ENCODE data around the gene BCL7A.

The BCL7A gene

DNA sequence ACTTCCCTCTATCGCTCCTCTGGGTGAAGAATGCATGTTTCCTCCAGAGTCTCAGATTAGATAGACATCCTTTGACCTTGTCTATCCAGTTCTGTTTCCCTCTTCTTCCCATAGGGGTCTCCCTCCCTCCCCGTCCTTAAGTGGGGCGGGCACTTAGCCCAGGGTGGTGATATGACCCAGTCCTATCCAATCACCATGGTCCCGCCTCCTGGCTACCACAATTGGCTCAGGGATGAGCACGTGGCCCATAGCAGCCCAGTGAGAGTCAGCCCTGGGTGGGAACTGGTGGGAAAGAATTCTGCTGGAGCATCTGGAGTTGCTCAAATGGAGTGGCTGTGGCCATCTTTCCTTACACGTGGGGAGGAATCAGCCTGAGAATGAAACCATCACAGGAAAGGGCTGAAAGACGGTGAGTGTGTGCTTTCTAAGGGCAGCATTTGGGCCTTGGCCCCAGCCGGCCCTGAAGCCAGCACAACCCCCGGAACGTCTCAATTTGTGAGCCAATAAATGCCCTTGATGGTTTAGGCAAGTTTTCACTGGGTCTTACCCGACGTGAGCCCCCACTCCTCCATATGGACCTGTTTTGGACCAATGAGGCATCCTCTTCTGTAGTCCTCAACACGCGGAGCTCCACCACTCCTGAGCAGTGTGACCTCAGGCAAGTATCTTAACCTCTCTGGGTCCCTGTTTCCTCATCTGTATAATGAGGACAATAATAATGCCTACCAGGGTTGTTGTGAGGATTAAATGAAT, 42.5 kb downstream of the BCL7A start:
- TF ChIP-seq, protein P1, sequence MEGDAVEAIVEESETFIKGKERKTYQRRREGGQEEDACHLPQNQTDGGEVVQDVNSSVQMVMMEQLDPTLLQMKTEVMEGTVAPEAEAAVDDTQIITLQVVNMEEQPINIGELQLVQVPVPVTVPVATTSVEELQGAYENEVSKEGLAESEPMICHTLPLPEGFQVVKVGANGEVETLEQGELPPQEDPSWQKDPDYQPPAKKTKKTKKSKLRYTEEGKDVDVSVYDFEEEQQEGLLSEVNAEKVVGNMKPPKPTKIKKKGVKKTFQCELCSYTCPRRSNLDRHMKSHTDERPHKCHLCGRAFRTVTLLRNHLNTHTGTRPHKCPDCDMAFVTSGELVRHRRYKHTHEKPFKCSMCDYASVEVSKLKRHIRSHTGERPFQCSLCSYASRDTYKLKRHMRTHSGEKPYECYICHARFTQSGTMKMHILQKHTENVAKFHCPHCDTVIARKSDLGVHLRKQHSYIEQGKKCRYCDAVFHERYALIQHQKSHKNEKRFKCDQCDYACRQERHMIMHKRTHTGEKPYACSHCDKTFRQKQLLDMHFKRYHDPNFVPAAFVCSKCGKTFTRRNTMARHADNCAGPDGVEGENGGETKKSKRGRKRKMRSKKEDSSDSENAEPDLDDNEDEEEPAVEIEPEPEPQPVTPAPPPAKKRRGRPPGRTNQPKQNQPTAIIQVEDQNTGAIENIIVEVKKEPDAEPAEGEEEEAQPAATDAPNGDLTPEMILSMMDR (IDR thresholded peaks at IDR 0.05; ENCODE audit: low read depth, low read length, missing control alignments), result peak; percentile 59
- in situ Hi-C loops (cut with HindIII; ENCODE audit: low sequenced_read_pairs), result loop anchor here (5.0 kb wide), 1 partner anchor 53 kb away; no protein-coding TSS in a partner anchor
- DNase-seq (ENCODE audit: low read depth), result peak; percentile 89
- H3K4me3 ChIP-seq (ENCODE audit: low read depth, low read length), result no peak overlapping the region

DNA sequence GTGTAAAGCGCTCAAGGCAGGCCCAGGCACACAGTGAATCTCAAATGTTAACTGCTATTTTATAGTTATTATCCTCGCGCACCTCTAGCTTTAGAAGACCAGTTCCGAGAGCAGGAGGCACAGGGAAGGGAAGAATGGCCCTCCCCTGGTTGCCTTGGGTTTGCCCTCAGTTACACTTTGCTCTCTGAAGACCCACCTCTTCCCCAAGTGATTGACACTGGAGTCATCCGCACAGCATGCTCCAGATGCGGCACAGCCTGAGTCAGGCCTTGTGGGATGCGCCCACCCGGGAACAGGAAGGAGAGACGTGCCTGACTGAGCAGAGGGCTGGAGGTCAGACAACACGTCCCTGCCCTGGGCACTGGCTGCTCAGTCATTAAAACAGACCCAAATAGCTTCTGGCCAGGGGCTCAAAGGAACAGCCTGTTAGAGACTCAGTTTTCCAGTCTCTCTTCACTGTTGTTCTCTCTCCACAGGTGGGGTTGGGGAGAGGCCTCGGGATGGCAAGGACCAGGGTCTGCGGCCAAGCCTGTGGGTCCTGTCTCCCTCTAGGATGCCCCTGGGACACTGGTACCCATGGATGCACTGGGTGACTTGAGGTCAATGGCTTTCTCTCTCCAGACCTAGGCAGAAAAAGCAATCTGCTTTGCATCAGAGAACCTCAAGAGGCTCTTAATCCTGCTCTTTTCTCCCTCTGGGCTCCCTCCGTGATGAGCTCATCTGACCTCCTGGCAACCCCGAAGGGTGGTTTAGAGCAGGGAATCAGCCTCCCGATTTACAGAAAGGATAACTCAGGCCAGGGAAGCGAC, 43.3 kb downstream of the BCL7A start:
- TF ChIP-seq, protein P1 (IDR thresholded peaks at IDR 0.05; ENCODE audit: low read depth, low read length, missing control alignments), result no peak
- in situ Hi-C loops (cut with HindIII; ENCODE audit: low sequenced_read_pairs), result loop anchor here (5.0 kb wide), 1 partner anchor 52 kb away; no protein-coding TSS in a partner anchor
- no peak for DNase-seq (ENCODE audit: low read depth)
- no peak overlapping the region for H3K4me3 ChIP-seq (ENCODE audit: low read depth, low read length)

DNA sequence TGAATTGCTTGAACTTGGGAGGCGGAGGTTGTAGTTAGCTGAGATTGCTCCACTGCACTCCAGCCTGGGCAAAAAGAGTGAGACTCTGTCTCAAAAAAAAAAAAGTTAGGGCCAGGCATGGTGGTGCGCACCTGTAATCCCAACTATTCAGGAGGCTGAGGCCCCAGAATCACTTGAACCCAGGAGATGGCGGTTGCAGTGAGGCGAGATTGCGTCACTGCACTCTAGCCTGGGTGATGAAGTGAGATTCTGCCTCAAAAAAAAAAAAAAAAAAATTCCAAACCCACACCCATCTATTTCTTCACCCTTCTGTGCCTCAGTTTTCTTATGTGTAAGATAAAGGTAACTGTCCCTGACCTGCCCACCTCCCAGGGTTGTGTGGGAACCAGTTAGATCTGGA, 45.9 kb downstream of the BCL7A start:
- H3K4me3 ChIP-seq (ENCODE audit: low read depth, low read length), result no peak overlapping the region
- DNase-seq (ENCODE audit: low read depth), result no peak
- TF ChIP-seq, protein P1 (IDR thresholded peaks at IDR 0.05; ENCODE audit: low read depth, low read length, missing control alignments), result no peak
- in situ Hi-C loops (cut with HindIII; ENCODE audit: low sequenced_read_pairs), result no loop called here

DNA sequence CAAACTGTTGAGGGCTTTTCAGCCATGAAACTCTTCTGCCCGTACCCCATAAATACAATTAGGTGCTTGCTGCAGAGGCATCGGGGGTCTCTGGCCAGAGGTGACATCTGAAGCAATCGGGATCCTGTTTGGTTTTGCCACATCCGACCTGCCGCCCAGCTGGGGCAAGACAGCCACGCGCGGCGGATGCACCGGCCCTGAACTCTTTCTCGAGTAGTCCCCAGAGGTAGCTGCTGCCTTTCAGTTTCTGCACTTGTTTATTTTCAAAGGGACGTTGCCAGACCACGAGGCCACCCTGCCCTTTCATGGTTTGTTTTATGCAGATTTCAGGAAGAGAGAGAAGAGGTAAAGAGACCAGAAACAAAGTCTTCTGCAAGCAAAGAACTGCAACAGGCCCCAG, 46.3 kb downstream of the BCL7A start:
- peak; percentile 89 for DNase-seq (ENCODE audit: low read depth)
- no peak overlapping the region for H3K4me3 ChIP-seq (ENCODE audit: low read depth, low read length)
- TF ChIP-seq, protein P1 (IDR thresholded peaks at IDR 0.05; ENCODE audit: low read depth, low read length, missing control alignments), result no peak
- in situ Hi-C loops (cut with HindIII; ENCODE audit: low sequenced_read_pairs), result no loop called here

DNA sequence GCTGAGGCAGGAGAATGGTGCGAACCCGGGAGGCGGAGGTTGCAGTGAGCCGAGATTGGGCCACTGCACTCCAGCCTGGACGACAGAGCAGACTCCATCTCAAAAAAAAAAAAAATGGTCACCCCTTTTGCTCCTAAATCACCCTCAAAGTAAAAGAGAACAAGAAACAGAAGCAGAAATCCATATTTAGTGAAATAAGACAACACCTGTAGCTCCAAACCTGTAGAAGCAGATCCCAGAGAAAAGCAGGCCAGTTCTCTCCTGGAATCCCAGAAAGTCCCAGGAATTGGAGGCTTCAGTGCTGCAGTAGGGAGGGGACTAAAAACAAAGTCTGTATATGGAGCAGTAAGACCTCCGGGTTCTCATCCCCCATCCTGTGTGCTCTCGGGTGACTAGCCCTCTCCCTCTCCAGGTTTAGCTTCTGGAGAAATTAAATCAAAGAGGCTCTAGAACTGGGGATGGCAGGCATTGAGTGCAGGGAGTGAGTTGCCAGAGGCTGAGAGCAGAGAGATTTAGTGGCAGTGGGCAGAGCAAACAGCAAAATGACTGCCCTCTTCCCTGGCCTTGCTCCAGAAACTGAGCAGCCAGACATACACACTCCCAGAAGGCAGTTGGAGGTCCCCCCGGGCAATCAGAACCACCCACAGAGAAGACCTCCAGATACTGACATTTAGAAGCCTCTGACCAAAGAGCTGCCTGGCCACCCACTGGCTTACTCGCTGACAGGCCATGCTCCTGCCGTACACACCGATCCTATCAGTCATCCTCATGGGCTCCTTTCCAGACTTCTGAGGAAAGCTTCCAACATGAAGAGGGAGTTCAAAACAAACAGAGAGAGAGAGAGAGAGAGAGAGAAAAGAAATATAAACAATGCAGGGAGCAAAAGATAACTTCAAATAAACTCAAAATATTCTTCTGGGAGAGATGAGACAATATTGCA, 50.6 kb downstream of the BCL7A start:
- TF ChIP-seq, protein P1 (IDR thresholded peaks at IDR 0.05; ENCODE audit: low read depth, low read length, missing control alignments), result no peak
- in situ Hi-C loops (cut with HindIII; ENCODE audit: low sequenced_read_pairs), result no loop called here
- DNase-seq (ENCODE audit: low read depth), result peak; percentile 84
- peak overlapping the region; percentile 4 for H3K4me3 ChIP-seq (ENCODE audit: low read depth, low read length)

DNA sequence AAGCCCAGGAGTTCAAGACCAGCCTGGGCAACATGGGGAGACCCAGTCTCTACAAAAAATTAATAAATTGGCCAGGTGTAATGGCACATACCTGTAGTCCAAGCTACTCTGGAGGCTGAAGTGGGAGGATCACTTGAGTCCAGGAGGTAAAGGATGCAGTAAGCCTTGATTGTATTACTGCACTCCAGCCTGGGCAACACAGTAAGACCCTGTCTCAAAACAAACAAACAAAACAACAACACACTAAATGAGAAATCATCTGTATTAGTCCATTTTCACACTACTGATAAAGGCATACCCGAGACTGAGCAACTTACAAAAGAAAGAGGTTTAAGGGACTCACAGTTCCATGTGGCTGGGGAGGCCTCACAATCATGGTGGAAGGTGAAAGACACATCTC, 52.1 kb downstream of the BCL7A start:
- no peak for DNase-seq (ENCODE audit: low read depth)
- no peak overlapping the region for H3K4me3 ChIP-seq (ENCODE audit: low read depth, low read length)
- TF ChIP-seq, protein P1 (IDR thresholded peaks at IDR 0.05; ENCODE audit: low read depth, low read length, missing control alignments), result no peak
- in situ Hi-C loops (cut with HindIII; ENCODE audit: low sequenced_read_pairs), result no loop called here

Measured in astrocyte of the cerebellum (primary cell).